Left cardiac atrium (tissue), 4 donors: Measurements from ENCODE around the gene TECPR1. TPM values are rescaled to one million over a fixed set of nuclear protein-coding genes. Genes with fewer than 3 reads are reported as not detected.

ENCODE experiments used
- ATAC-seq, 2 donors: fragments of 200-7000 bp; cut with Tn5 transposase; one replicate each; pipeline ENCODE4 v1.9.1; 2020; ENCODE audit warnings: mild to moderate bottlenecking in 2 of 2, moderate library complexity in 2 of 2
- DNase-seq: peaks from one replicate; pipeline ENCODE4 v3.0.0-alpha.2; 2020
- intact Hi-C, 2 donors: fragments of 100-400 bp; cut with DNase I; formaldehyde crosslinking; loops; one replicate each; pipeline versions ENCODE4 v1.14.1 to v1.15.1; 2022 to 2023
- total RNA-seq, 2 donors: library from RNA; stranded (reverse); fragmentation: NEBNext Ultra II Directional; extraction: Animal tissue kit (Norgen Biotek cat#: 25700); gene quantifications; one replicate each; pipeline ENCODE4 v1.2.1, GENCODE V29; 2021
- donor health status: DM: no; HTN: yes; CAD: no.
- donor health status: DM: no; HTN: yes; CAD: no; lungs with severe emphysema.
- donor health status: DM: yes; HTN: yes; CAD: no.
- donor health status: Dilated cardiomyopathy.

TECPR1 gene
- total RNA-seq, 2 donors from 2014 or later: 20.9 to 23.4 TPM

GRCh38 chr7:98203261-98203963 lies 48.6 kb downstream of the TECPR1 start:
- ATAC-seq: no peak
- intact Hi-C loops: no loop called here

GRCh38 chr7:98202367-98203195 lies 49.5 kb downstream of the TECPR1 start:
- DNase-seq (no peak), ATAC-seq (peak in 1 of 2 donors; percentile 33)
- intact Hi-C loops: no loop called here

More at GRCh38 chr7:98203261-98203963, 48.6 kb downstream of the TECPR1 start:
- DNase-seq: no peak

- DNase-seq (no peak), ATAC-seq (no peak)
- intact Hi-C loops: no loop called here
These were observed 51.7 kb downstream of the TECPR1 start for GRCh38 chr7:98200364-98200763.

- no peak for ATAC-seq
- DNase-seq: no peak
- intact Hi-C loops: no loop called here
These were observed 52.9 kb downstream of the TECPR1 start for GRCh38 chr7:98199131-98199530.

GRCh38 chr7:98196706-98197605 lies 55.1 kb downstream of the TECPR1 start:
- no peak for DNase-seq
- intact Hi-C loops: no loop called here
- ATAC-seq: no peak

- DNase-seq: no peak
- no peak for ATAC-seq
- intact Hi-C loops: no loop called here
These were observed 57.2 kb downstream of the TECPR1 start for GRCh38 chr7:98194672-98195457.

GRCh38 chr7:98194186-98194585 lies 57.8 kb downstream of the TECPR1 start:
- intact Hi-C loops: no loop called here
- ATAC-seq (no peak), DNase-seq (no peak)

GRCh38 chr7:98193474-98194180 lies 58.4 kb downstream of the TECPR1 start:
- no peak for ATAC-seq
- no peak for DNase-seq
- intact Hi-C loops: no loop called here

GRCh38 chr7:98192781-98193457 lies 59.1 kb downstream of the TECPR1 start:
- DNase-seq (no peak), ATAC-seq (no peak)
- intact Hi-C loops: no loop called here

GRCh38 chr7:98191668-98192431 lies 60.2 kb downstream of the TECPR1 start:
- no peak for DNase-seq
- no peak for ATAC-seq
- intact Hi-C loops: no loop called here

GRCh38 chr7:98189559-98189958 lies 62.5 kb downstream of the TECPR1 start:
- intact Hi-C loops: no loop called here
- no peak for ATAC-seq
- no peak for DNase-seq

- no peak for ATAC-seq
- intact Hi-C loops: no loop called here
- no peak for DNase-seq
These were observed 64.9 kb downstream of the TECPR1 start for GRCh38 chr7:98187138-98187502.

GRCh38 chr7:98186452-98187137 lies 65.4 kb downstream of the TECPR1 start:
- intact Hi-C loops: no loop called here
- no peak for DNase-seq
- ATAC-seq: peak in 1 of 2 donors; percentile 38

GRCh38 chr7:98185101-98185500 lies 66.9 kb downstream of the TECPR1 start:
- no peak for DNase-seq
- intact Hi-C loops: loop anchor here in 1 of 2 donors (2.0 kb wide), 1 partner anchor 20 kb away; no protein-coding TSS in a partner anchor
- no peak for ATAC-seq

- DNase-seq: no peak
These were observed 71.3 kb downstream of the TECPR1 start for GRCh38 chr7:98180751-98181150.

GRCh38 chr7:98178762-98179490 lies 73.1 kb downstream of the TECPR1 start:
- ATAC-seq (no peak), DNase-seq (no peak)
- intact Hi-C loops: no loop called here

More at GRCh38 chr7:98180751-98181150, 71.3 kb downstream of the TECPR1 start:
- ATAC-seq: no peak
- intact Hi-C loops: no loop called here
